HG03025 (cell line): ENCODE measurements around the gene ADSS1.

ENCODE experiments used
- ATAC-seq: cut with Tn5 transposase; IDR thresholded peaks from one replicate; pipeline ENCODE4 v1.9.1; 2021; ENCODE audit warnings: mild to moderate bottlenecking, moderate library complexity; ENCODE audit not compliant: unreplicated experiment, low FRiP score

ADSS1 gene

GRCh38 chr14:104776481-104776880 lies 52.5 kb downstream of the ADSS1 start:
- ATAC-seq: no peak

- ATAC-seq: no peak
Observed at GRCh38 chr14:104776961-104777807, 53.2 kb downstream of the ADSS1 start.

GRCh38 chr14:104777808-104778249 lies 53.8 kb downstream of the ADSS1 start:
- ATAC-seq: no peak

GRCh38 chr14:104778694-104779331 lies 54.8 kb downstream of the ADSS1 start:
- no peak for ATAC-seq

- ATAC-seq: no peak
Observed at GRCh38 chr14:104779776-104780512, 55.9 kb downstream of the ADSS1 start.

GRCh38 chr14:104780513-104781030 lies 56.5 kb downstream of the ADSS1 start:
- no peak for ATAC-seq

- no peak for ATAC-seq
Observed at GRCh38 chr14:104781271-104782077, 57.4 kb downstream of the ADSS1 start.

GRCh38 chr14:104782086-104782807 lies 58.2 kb downstream of the ADSS1 start:
- no peak for ATAC-seq

GRCh38 chr14:104782808-104783139 lies 58.7 kb downstream of the ADSS1 start:
- no peak for ATAC-seq

GRCh38 chr14:104783484-104784217 lies 59.6 kb downstream of the ADSS1 start:
- no peak for ATAC-seq

- ATAC-seq: no peak
Observed at GRCh38 chr14:104784218-104784568, 60.2 kb downstream of the ADSS1 start.

- no peak for ATAC-seq
Observed at GRCh38 chr14:104784846-104785707, 61.0 kb downstream of the ADSS1 start.

GRCh38 chr14:104785708-104786080 lies 61.7 kb downstream of the ADSS1 start:
- no peak for ATAC-seq

- ATAC-seq: no peak
Observed at GRCh38 chr14:104786091-104786586, 62.1 kb downstream of the ADSS1 start.

GRCh38 chr14:104786726-104787675 lies 63.0 kb downstream of the ADSS1 start:
- no peak for ATAC-seq

GRCh38 chr14:104787736-104788135 lies 63.7 kb downstream of the ADSS1 start:
- no peak for ATAC-seq
